GM12873 (cell line): ENCODE data around the gene CDK8.
A peak's percentile ranks its signal among the peaks of the same experiment; 100 is the strongest.

ENCODE experiments used
- TF ChIP-seq, protein P1 (sequence below): IDR thresholded peaks from 2 replicates; pipeline ENCODE4 v1.5.1; 2012; ENCODE audit warnings: low read depth, mild to moderate bottlenecking, moderate library complexity, low read length, control low read depth; ENCODE audit not compliant: insufficient read depth; ENCODE audit errors: missing control alignments

CDK8 gene

GRCh38 chr13:26221399-26221720 lies 32.6 kb upstream of the CDK8 start:
- TF ChIP-seq, protein P1, sequence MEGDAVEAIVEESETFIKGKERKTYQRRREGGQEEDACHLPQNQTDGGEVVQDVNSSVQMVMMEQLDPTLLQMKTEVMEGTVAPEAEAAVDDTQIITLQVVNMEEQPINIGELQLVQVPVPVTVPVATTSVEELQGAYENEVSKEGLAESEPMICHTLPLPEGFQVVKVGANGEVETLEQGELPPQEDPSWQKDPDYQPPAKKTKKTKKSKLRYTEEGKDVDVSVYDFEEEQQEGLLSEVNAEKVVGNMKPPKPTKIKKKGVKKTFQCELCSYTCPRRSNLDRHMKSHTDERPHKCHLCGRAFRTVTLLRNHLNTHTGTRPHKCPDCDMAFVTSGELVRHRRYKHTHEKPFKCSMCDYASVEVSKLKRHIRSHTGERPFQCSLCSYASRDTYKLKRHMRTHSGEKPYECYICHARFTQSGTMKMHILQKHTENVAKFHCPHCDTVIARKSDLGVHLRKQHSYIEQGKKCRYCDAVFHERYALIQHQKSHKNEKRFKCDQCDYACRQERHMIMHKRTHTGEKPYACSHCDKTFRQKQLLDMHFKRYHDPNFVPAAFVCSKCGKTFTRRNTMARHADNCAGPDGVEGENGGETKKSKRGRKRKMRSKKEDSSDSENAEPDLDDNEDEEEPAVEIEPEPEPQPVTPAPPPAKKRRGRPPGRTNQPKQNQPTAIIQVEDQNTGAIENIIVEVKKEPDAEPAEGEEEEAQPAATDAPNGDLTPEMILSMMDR, result no peak

- TF ChIP-seq, protein P1, result peak; percentile 8
These were observed 32.0 kb upstream of the CDK8 start, which contains the start of gene RNF6 for GRCh38 chr13:26221721-26222519. TSS of gene RNF6 (minus strand) at chr13:26222314. CDS start at chr13:26219649, 2,665 bp downstream.

DNA sequence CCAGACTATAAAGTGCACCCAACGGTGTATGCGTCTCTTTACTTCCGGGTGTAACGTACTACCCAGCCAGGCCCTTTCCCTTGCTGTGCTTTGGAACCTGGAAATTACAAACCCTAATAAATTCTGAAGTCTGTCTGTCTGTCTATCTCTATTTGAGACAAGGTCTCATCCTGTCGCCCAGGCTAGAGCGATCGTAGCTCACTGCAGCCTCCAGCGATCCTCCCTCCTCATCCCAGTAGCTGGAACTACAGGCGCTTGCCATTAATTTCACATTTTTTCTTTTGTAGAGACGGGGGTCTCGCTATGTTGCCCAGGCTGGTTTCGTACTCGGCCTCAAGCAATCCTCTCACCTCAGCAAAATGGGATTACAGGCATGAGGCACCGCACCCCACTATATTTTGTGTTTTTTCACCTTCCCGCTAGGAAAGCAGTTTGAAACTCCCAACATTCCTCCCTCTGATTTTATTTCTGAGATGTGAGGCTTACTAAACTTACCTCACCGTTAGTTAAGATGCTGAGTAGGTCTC lies 31.3 kb upstream of the CDK8 start:
- TF ChIP-seq, protein P1, result no peak

- TF ChIP-seq, protein P1, result no peak
These were observed 27.9 kb upstream of the CDK8 start for GRCh38 chr13:26225896-26226617.

DNA sequence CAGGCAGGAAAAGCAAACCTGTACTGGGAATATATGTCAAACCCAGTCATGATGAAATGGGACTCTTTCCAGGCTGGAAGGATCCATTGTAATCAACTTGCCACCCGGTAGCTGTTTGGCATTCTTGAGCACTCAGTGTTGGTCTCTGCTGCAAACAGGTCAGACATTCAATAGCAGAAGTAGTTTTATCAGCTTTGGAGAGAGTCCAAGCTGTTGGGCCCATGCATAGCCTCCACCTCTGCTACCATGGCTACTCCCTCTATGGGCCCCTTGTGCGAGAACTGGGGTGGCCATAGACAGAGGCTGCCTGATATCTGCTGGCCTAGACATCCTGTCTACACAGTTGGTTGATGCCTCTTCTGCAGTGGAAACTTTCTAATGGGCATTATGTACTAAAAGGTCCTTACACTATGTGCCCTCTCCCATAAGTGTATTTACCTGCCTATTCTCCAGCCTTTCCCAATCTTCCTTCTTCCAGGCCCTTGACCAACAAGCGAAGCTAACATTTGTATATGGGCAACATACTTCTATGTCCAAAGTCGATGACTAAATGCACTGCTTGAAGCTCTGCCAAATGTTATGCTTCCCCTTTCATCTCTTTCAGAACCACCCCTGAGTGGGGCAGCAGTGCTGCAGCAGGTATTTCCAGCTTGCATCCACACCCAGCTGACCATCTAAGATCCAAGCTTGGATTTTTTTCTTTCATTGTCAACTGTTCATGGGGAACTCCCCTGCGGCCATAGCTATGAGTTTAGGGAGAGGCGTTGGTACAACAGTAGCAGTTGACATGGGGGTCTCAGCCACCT lies 26.6 kb upstream of the CDK8 start:
- TF ChIP-seq, protein P1, result no peak

- TF ChIP-seq, protein P1, result no peak
These were observed 25.8 kb upstream of the CDK8 start for GRCh38 chr13:26228096-26228495.
